ENCODE results near the gene HPF1. TPM values are rescaled to one million over a fixed set of nuclear protein-coding genes. Genes with fewer than 3 reads are reported as not detected.

The HPF1 gene
- total and polyA plus RNA-seq, 2 of the 8 experiments (the other 6 are each of a cell fraction or from before 2014, with no cell fraction given): 14.1 to 32.5 TPM

DNA sequence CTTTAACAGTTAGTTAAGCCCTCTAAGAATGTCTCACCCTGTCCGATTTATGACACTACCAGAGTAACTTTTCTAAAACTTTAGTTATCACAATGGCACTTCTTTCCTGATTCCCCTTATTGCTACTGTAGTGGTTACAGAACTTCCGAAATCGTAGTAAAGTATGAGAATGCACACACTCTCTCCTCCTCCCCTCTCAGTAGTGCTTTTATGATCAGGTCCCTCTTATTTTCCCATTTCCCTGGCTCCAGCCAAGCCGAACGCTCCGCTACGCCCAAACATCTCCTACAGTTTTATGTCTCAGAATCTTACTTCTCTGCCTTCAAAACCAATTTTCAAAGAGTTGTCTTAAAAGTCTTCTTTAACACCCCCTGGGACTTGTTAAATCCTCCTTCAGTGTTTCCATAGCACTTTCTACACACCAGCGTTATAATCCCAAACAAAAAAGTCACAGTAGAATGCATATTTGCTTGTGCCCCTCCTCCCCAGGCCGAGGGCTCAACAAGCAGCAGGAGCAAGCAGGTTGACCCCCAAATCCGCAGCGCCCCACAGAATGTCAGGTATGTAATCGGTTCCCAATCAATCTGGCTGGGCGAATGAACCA is 671 bp downstream of the HPF1 start:
- Histone ChIP-seq H4K91ac (replicated peaks; ENCODE audit: insufficient read length, low read length) (no peak overlapping the region), H4K5ac (ENCODE audit: insufficient read length, low read depth, low read length) (no peak overlapping the region), H2BK20ac (ENCODE audit: low read length) (no peak overlapping the region), H2BK120ac (replicated peaks; ENCODE audit: low read depth, low read length) (peak overlapping the region; percentile 90), H2BK15ac (ENCODE audit: low read length) (no peak overlapping the region), H3K4me3 (ENCODE audit: extremely low read depth in 1 of 4, insufficient read depth in 2 of 4, low read depth in 3 of 4, low read length in 4 of 4) (peak overlapping the region; percentile 77 to 91 (median 86)), H2AK5ac (ENCODE audit: low read depth, low read length) (no peak overlapping the region), H3K79me1 (ENCODE audit: low read depth, low read length) (peaks cover 2% of the 10 kb centered on the region; the same call in 1 of the 2 replicates), H3K9ac (replicated peaks in 1 of 4; ENCODE audit: extremely low read depth in 1 of 4, low read depth in 3 of 4, low read length in 3 of 4) (peak overlapping the region; percentile 51 to 70 (median 64)), H3K14ac (ENCODE audit: insufficient read length) (no peak overlapping the region), H3K4ac (replicated peaks; ENCODE audit: insufficient read length, low read depth, low read length) (no peak overlapping the region), H3K27ac (ENCODE audit: low read depth, low read length) (peak overlapping the region; percentile 46; the same call in 1 of the 2 replicates), H3K36me3 (ENCODE audit: control insufficient read depth in 2 of 4, insufficient read depth in 4 of 4, low read length in 3 of 4) (no peaks in the 10 kb centered on the region), H3K4me2 (ENCODE audit: insufficient read depth in 1 of 2, low read depth in 2 of 2, low read length in 2 of 2) (peak overlapping the region; percentile 82 to 91), H3K56ac (replicated peaks; ENCODE audit: insufficient read length, low read depth, low read length) (peak overlapping the region; percentile 86), H2BK12ac (ENCODE audit: low read depth, low read length) (no peak overlapping the region), H3K18ac (ENCODE audit: extremely low read depth, low read length) (peak overlapping the region; percentile 5; the same call in 1 of the 2 replicates), H3K9me3 (ENCODE audit: insufficient read depth in 2 of 2, low read depth in 1 of 2, low read length in 1 of 2) (no peaks in the 10 kb centered on the region), H2AFZ (ENCODE audit: low read length) (peak overlapping the region; percentile 87), H3K23ac (ENCODE audit: insufficient read length) (no peak overlapping the region), H3K27me3 (replicated peaks in 1 of 4; ENCODE audit: control insufficient read depth in 3 of 4, extremely low read depth in 1 of 4, insufficient read depth in 3 of 4, low read length in 3 of 4) (no peaks in the 10 kb centered on the region; a peak in 1 of 7 replicates), H3K79me2 (ENCODE audit: control insufficient read depth in 1 of 2, insufficient read depth in 2 of 2, low read length in 2 of 2) (peaks cover 0 to 21% of the 10 kb centered on the region in 2 experiments; a peak in 2 of 4 replicates), H2BK5ac (ENCODE audit: low read depth, low read length) (peak overlapping the region; percentile 89; the same call in 1 of the 2 replicates), H3K4me1 (replicated peaks in 1 of 4; ENCODE audit: control insufficient read depth in 3 of 4, insufficient read depth in 4 of 4, low read length in 3 of 4) (peaks cover 0 to 13% (median 5%) of the 10 kb centered on the region in 4 experiments; a peak in 3 of 7 replicates), H3K23me2 (ENCODE audit: low read depth, low read length) (peaks cover 11% of the 10 kb centered on the region; the same call in 1 of the 2 replicates), H4K8ac (ENCODE audit: extremely low read depth, insufficient read depth, low read length) (no peak overlapping the region), H4K20me1 (replicated peaks in 1 of 2; ENCODE audit: control insufficient read depth in 1 of 2, insufficient read depth in 2 of 2, low read length in 2 of 2) (no peaks in the 10 kb centered on the region)
- 15% methylated on average over 13 of the region's 13 CpGs; no CpG with 5 or more reads in 1 of the 2 experiments for WGBS, 2 experiments (ENCODE audit: extremely low coverage in 1 of 2, insufficient coverage in 1 of 2, insufficient read length in 1 of 2, insufficient replicate concordance in 2 of 2, low coverage in 1 of 2, low lambda C conversion rate in 2 of 2, missing lambda C conversion rate in 1 of 2)
- ChIA-PET POLR2A (ENCODE audit: partially characterized antibody) (interaction anchor here (0.6 to 1.1 kb wide), 2 partner anchors 164 to 183 kb away, joined by 3 read pairs; no protein-coding TSS in a partner anchor), CTCF (ENCODE audit: partially characterized antibody) (interaction anchor here (0.6 to 1.7 kb wide), 2 partner anchors 18 to 286 kb away, joined by 4 to 5 read pairs; no protein-coding TSS in a partner anchor)
- FAIRE-seq: peak; percentile 42
- no peak for DNase-seq (ENCODE audit: low read depth in 1 of 2, low spot score in 2 of 2)
- TF ChIP-seq HDAC6 (IDR thresholded peaks at IDR 0.05; ENCODE audit: low read depth, low read length) (no peak), TEAD4 (IDR thresholded peaks at IDR 0.05; ENCODE audit: low read depth, low read length) (peak; percentile 67; the same call in 1 of the 2 replicates), CREB1 (IDR thresholded peaks at IDR 0.05) (no peak)
